ENCODE data around the gene LIG4. TPM values are rescaled to one million over a fixed set of nuclear protein-coding genes. Genes with fewer than 3 reads are reported as not detected.

Gene LIG4
- total RNA-seq = 10 to 100 TPM in 1 of 4 donors, 1 to 10 TPM in 3; 2.0 to 11.0 (median 7.2) TPM

- Histone ChIP-seq H3K4me1 (peaks cover 0 to 10% of the 10 kb centered on the region in 2 donors), H3K4me3 (peak within 1 kb of the TSS; percentile 26 to 40), H3K36me3 (no peaks in the 10 kb centered on the region), H3K27me3 (no peaks in the 10 kb centered on the region), H3K27ac (peak within 1 kb of the TSS; percentile 19 to 72), H3K9me3 (no peaks in the 10 kb centered on the region)
- no peak for TF ChIP-seq POLR2A (IDR thresholded peaks at IDR 0.05)
- TF ChIP-seq CTCF (IDR thresholded peaks at IDR 0.05) = no peak
- intact Hi-C loops (cut with DNase I; ENCODE audit: low total_unique reads) = no loop called here
- DNase-seq = peak; percentile 85 to 91
Observed at GRCh38 chr13:108215436-108215835, at the start of gene LIG4. LIG4 (minus strand) TSS chr13:108215536; CDS start chr13:108211268, 4,268 bp downstream.

GRCh38 chr13:108263621-108264355 lies 48.5 kb upstream of the LIG4 start:
- H3K36me3 ChIP-seq = no peaks in the 10 kb centered on the region
- H3K4me1 ChIP-seq = no peaks in the 10 kb centered on the region
- no peak for DNase-seq
- no peak overlapping the region for H3K4me3 ChIP-seq
- TF ChIP-seq POLR2A (IDR thresholded peaks at IDR 0.05) = no peak
- no peak for TF ChIP-seq CTCF (IDR thresholded peaks at IDR 0.05)
- no peak overlapping the region for H3K27ac ChIP-seq
- no peaks in the 10 kb centered on the region for H3K27me3 ChIP-seq
- no peaks in the 10 kb centered on the region for H3K9me3 ChIP-seq
- intact Hi-C loops (cut with DNase I; ENCODE audit: low total_unique reads) = no loop called here

- no peaks in the 10 kb centered on the region for H3K27me3 ChIP-seq
- H3K27ac ChIP-seq = no peak overlapping the region
- H3K4me3 ChIP-seq = no peak overlapping the region
- intact Hi-C loops (cut with DNase I; ENCODE audit: low total_unique reads) = no loop called here
- H3K9me3 ChIP-seq = no peaks in the 10 kb centered on the region
- no peak for DNase-seq
- TF ChIP-seq CTCF (IDR thresholded peaks at IDR 0.05) = no peak
- TF ChIP-seq POLR2A (IDR thresholded peaks at IDR 0.05) = no peak
- H3K36me3 ChIP-seq = no peaks in the 10 kb centered on the region
- H3K4me1 ChIP-seq = no peaks in the 10 kb centered on the region
Observed at GRCh38 chr13:108257248-108257647, 41.9 kb upstream of the LIG4 start.

GRCh38 chr13:108249150-108249549 lies 33.8 kb upstream of the LIG4 start:
- Histone ChIP-seq H3K4me3 (no peak overlapping the region), H3K27me3 (no peaks in the 10 kb centered on the region), H3K36me3 (no peaks in the 10 kb centered on the region), H3K9me3 (peaks cover 0 to 17% of the 10 kb centered on the region in 2 donors), H3K27ac (no peak overlapping the region), H3K4me1 (no peaks in the 10 kb centered on the region)
- intact Hi-C loops (cut with DNase I; ENCODE audit: low total_unique reads) = no loop called here
- DNase-seq = no peak
- TF ChIP-seq CTCF (IDR thresholded peaks at IDR 0.05) = no peak
- TF ChIP-seq POLR2A (IDR thresholded peaks at IDR 0.05) = no peak

GRCh38 chr13:108230377-108230776 lies 15.0 kb upstream of the LIG4 start:
- no peak overlapping the region for H3K4me3 ChIP-seq
- intact Hi-C loops (cut with DNase I; ENCODE audit: low total_unique reads) = no loop called here
- H3K36me3 ChIP-seq = no peaks in the 10 kb centered on the region
- H3K9me3 ChIP-seq = no peaks in the 10 kb centered on the region
- DNase-seq = no peak
- TF ChIP-seq POLR2A (IDR thresholded peaks at IDR 0.05) (no peak), CTCF (IDR thresholded peaks at IDR 0.05) (no peak)
- no peak overlapping the region for H3K27ac ChIP-seq
- no peaks in the 10 kb centered on the region for H3K4me1 ChIP-seq
- H3K27me3 ChIP-seq = no peaks in the 10 kb centered on the region
